Kidney (tissue), 14 donors: ENCODE measurements around the gene MVD. TPM values are rescaled to one million over a fixed set of nuclear protein-coding genes. Genes with fewer than 3 reads are reported as not detected.
A peak's percentile ranks its signal among the peaks of the same experiment; 100 is the strongest.

ENCODE experiments used
- DNase-seq, 5 donors: peaks; one replicate each; pipeline ENCODE4 v3.0.0-alpha.2; 2013 to 2020
- FAIRE-seq: peaks from 2 replicates; lab custom pipeline; 2012; peaks lifted over from hg19 to GRCh38; lab: Jason Lieb, UNC
- H3K27ac ChIP-seq, 2 donors: one replicate each; pipeline ENCODE4 v1.7.0; 2013; ENCODE audit warnings: low read depth in 2 of 2, low read length in 2 of 2, inconsistent platforms in 1 of 2
- H3K27me3 ChIP-seq: one replicate; pipeline ENCODE4 v1.7.1; 2013; ENCODE audit warnings: low read length, inconsistent platforms; ENCODE audit not compliant: control insufficient read depth, insufficient read depth
- H3K36me3 ChIP-seq, 3 donors: one replicate each; pipeline versions ENCODE4 v1.7.0 to v1.7.1; 2013; ENCODE audit warnings: low read length in 3 of 3, control low read depth in 1 of 3, inconsistent platforms in 1 of 3; ENCODE audit not compliant: insufficient read depth in 3 of 3, control insufficient read depth in 2 of 3
- H3K4me1 ChIP-seq, 3 donors: one replicate each; pipeline versions ENCODE4 v1.7.0 to v1.7.1; 2013; ENCODE audit warnings: low read length in 3 of 3, inconsistent platforms in 1 of 3, low read depth in 1 of 3; ENCODE audit not compliant: control insufficient read depth in 2 of 3, insufficient read depth in 2 of 3
- H3K4me3 ChIP-seq, 3 donors: one replicate each; pipeline versions ENCODE4 v1.7.0 to v1.8.1; 2013; ENCODE audit warnings: low read length in 3 of 3, control low read depth in 1 of 3, inconsistent platforms in 1 of 3
- H3K9ac ChIP-seq, 3 donors: one replicate each; pipeline versions ENCODE4 v1.7.0 to v1.7.1; 2013; ENCODE audit warnings: low read length in 3 of 3, control low read depth in 1 of 3, inconsistent platforms in 1 of 3
- H3K9me3 ChIP-seq, 3 donors: one replicate each; pipeline versions ENCODE4 v1.7.0 to v1.7.1; 2013; ENCODE audit warnings: low read length in 3 of 3, control low read depth in 1 of 3, inconsistent platforms in 1 of 3; ENCODE audit not compliant: control insufficient read depth in 2 of 3, insufficient read depth in 1 of 3
- CTCF ChIP-seq: IDR thresholded peaks from 3 replicates; pipeline ENCODE4 v1.5.1; 2012; ENCODE audit warnings: mild to moderate bottlenecking, moderate library complexity, borderline replicate concordance; ENCODE audit not compliant: insufficient read depth; ENCODE audit errors: extremely low read depth
- intact Hi-C: fragments of 100-400 bp; cut with DNase I; formaldehyde crosslinking; loops from one replicate; pipeline ENCODE4 v1.11.1; 2022
- polyA plus RNA-seq: library from polyadenylated mRNA; stranded (reverse); fragments of 350-450 nt; fragmentation: Illumina TruSeq; extraction: RNeasy Lipid Tissue Mini Kit (QIAGEN cat#74804); gene quantifications from one replicate; pipeline ENCODE4 v1.2.3, GENCODE V29; 2014; ENCODE audit warnings: low read depth, low replicate concordance; ENCODE audit not compliant: insufficient read depth
- total RNA-seq: library from RNA; stranded (reverse); fragmentation: NEBNext Ultra II Directional; extraction: Animal tissue kit (Norgen Biotek cat#: 25700); gene quantifications from one replicate; pipeline ENCODE4 v1.2.1, GENCODE V29; 2021
- donor health status: control.
- donor health status: control.
- donor health status: control.
- donor health status: control.
- donor health status: control.
- donor health status: DM: yes; HTN: yes; CAD: no.
- donor health status: Normal renal cell carcinoma (clear cell type).

Gene MVD
- total and polyA plus RNA-seq, 2 donors from 2014 or later: 35.4 to 48.9 TPM

GRCh38 chr16:88667461-88667860, 4.6 kb upstream of the MVD start:
- intact Hi-C loops: no loop called here
- no peaks in the 10 kb centered on the region for H3K9me3 ChIP-seq
- no peak overlapping the region for H3K4me3 ChIP-seq
- H3K9ac ChIP-seq: no peak overlapping the region
- FAIRE-seq: no peak
- DNase-seq: no peak
- no peaks in the 10 kb centered on the region for H3K36me3 ChIP-seq
- no peaks in the 10 kb centered on the region for H3K4me1 ChIP-seq
- H3K27ac ChIP-seq: no peak overlapping the region
- TF ChIP-seq CTCF: no peak
- no peaks in the 10 kb centered on the region for H3K27me3 ChIP-seq

- no peak for TF ChIP-seq CTCF
- Histone ChIP-seq H3K36me3 (no peaks in the 10 kb centered on the region), H3K9me3 (no peaks in the 10 kb centered on the region), H3K27me3 (no peaks in the 10 kb centered on the region), H3K4me3 (no peak overlapping the region), H3K27ac (no peak overlapping the region), H3K4me1 (peaks cover 0 to 4% (median 0%) of the 10 kb centered on the region in 3 donors), H3K9ac (no peak overlapping the region)
- FAIRE-seq (no peak), DNase-seq (no peak)
- intact Hi-C loops: no loop called here
These were observed 2.7 kb upstream of the MVD start for GRCh38 chr16:88665570-88665969.

DNA sequence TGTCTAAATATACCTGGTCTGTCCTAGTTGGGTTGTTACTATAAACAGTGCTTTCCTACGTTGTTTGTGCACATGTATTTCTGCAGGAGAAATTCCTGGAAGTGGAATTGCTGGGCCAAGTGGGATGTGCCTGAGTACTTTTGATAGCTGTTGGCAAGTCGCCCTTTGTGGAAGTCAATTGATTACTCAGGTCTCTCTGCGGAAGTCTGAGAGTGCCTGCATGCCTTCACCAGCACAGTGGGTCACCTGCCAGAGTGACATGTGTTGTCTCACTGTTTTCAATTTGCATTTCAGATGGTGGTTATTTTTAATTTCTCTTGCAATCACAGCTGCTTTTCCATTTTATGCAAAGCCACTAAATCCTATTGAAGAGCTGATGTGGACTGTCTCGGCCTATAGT, 2.3 kb upstream of the MVD start:
- Histone ChIP-seq H3K36me3 (no peaks in the 10 kb centered on the region), H3K27me3 (no peaks in the 10 kb centered on the region), H3K4me1 (peaks cover 0 to 4% (median 0%) of the 10 kb centered on the region in 3 donors), H3K27ac (no peak overlapping the region), H3K9ac (no peak overlapping the region), H3K4me3 (no peak overlapping the region), H3K9me3 (no peaks in the 10 kb centered on the region)
- no peak for TF ChIP-seq CTCF
- intact Hi-C loops: no loop called here
- FAIRE-seq (no peak), DNase-seq (no peak)

DNA sequence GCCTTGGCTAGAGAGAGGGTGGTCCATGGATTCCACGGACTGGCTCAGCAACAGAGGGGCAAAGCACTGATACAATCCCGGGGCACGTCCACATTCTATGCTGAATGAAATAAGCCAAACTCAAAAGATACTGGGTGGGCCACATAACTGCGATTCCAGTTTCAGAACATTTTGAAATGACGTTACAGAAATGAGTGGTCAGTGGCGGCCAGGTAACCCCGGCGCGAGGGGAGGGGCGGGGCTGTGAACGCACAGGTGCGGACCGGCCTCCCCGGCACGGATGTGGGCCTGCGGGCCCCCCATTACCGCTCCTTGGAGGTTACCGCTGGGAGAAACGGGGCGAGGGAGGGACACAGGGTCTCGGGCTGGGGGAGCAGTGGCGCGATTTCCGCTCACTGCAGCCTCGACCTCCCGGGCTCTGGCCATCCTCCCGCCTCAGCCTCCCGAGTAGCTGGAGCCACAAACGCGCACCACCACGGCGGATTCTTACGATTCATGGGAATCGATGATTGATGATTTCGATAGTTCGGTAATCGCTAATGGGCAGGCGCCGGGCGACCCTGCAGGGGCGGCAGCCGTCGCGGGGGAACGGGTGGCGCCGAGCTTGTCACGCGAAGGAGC, 559 bp downstream of the MVD start:
- TF ChIP-seq CTCF: no peak
- peak overlapping the region; percentile 61 to 82 (median 80) for H3K4me3 ChIP-seq
- H3K27ac ChIP-seq: peak overlapping the region; percentile 74 to 82
- H3K4me1 ChIP-seq: peaks cover 0 to 4% (median 0%) of the 10 kb centered on the region in 3 donors
- FAIRE-seq (no peak), DNase-seq (peak in 1 of 5 donors; percentile 65)
- intact Hi-C loops: no loop called here
- no peaks in the 10 kb centered on the region for H3K36me3 ChIP-seq
- H3K27me3 ChIP-seq: no peaks in the 10 kb centered on the region
- H3K9me3 ChIP-seq: no peaks in the 10 kb centered on the region
- peak overlapping the region; percentile 44 to 85 (median 67) for H3K9ac ChIP-seq
